HG03460 (cell line): ENCODE results near the gene TMEM86A.

ENCODE experiments used
- ATAC-seq: cut with Tn5 transposase; IDR thresholded peaks from one replicate; pipeline ENCODE4 v1.9.1; 2021; ENCODE audit not compliant: unreplicated experiment

TMEM86A gene

GRCh38 chr11:18722293-18722637, 23.7 kb downstream of the TMEM86A start:
- no peak for ATAC-seq

- ATAC-seq = no peak
These were observed 25.4 kb downstream of the TMEM86A start for GRCh38 chr11:18723991-18724390.

- no peak for ATAC-seq
These were observed 27.5 kb downstream of the TMEM86A start, which contains the start of gene IGSF22 for GRCh38 chr11:18726040-18726439. TSS of gene IGSF22 (minus strand) at chr11:18726188. CDS start at chr11:18724236, 1,952 bp downstream.

GRCh38 chr11:18727479-18728236, 29.1 kb downstream of the TMEM86A start:
- no peak for ATAC-seq

- no peak for ATAC-seq
These were observed 30.1 kb downstream of the TMEM86A start for GRCh38 chr11:18728658-18729057.

- no peak for ATAC-seq
These were observed 30.8 kb downstream of the TMEM86A start for GRCh38 chr11:18729426-18729825.

- no peak for ATAC-seq
These were observed 31.4 kb downstream of the TMEM86A start for GRCh38 chr11:18730020-18730419.

- no peak for ATAC-seq
These were observed 32.9 kb downstream of the TMEM86A start for GRCh38 chr11:18731441-18731840.

GRCh38 chr11:18731949-18732821, 33.6 kb downstream of the TMEM86A start:
- ATAC-seq = no peak

- no peak for ATAC-seq
These were observed 34.6 kb downstream of the TMEM86A start for GRCh38 chr11:18733202-18733601.

- ATAC-seq = no peak
These were observed 38.1 kb downstream of the TMEM86A start for GRCh38 chr11:18736590-18737148.

- ATAC-seq = no peak
These were observed 39.1 kb downstream of the TMEM86A start for GRCh38 chr11:18737642-18738041.

- ATAC-seq = no peak
These were observed 41.1 kb downstream of the TMEM86A start for GRCh38 chr11:18739685-18740084.

GRCh38 chr11:18741783-18742182, 43.2 kb downstream of the TMEM86A start:
- no peak for ATAC-seq

GRCh38 chr11:18743365-18743764, 44.8 kb downstream of the TMEM86A start:
- ATAC-seq = no peak

GRCh38 chr11:18743900-18744514, 45.4 kb downstream of the TMEM86A start:
- ATAC-seq = no peak

- no peak for ATAC-seq
These were observed 46.7 kb downstream of the TMEM86A start for GRCh38 chr11:18745251-18745650.

- ATAC-seq = no peak
These were observed 50.3 kb downstream of the TMEM86A start for GRCh38 chr11:18748766-18749365.

GRCh38 chr11:18749681-18750319, 51.2 kb downstream of the TMEM86A start:
- ATAC-seq = no peak

GRCh38 chr11:18750944-18751343, 52.4 kb downstream of the TMEM86A start:
- no peak for ATAC-seq
